A549 (cell line): Measurements from ENCODE around the gene PKP1.

ENCODE experiments used
- CEBPB ChIP-seq, 2 experiments: fragments of >200 bp in 1 of 2; sonication (Bioruptor Twin) in 1 of 2; formaldehyde crosslinking in 1 of 2; IDR thresholded peaks; 2 replicates each; pipeline ENCODE4 v1.6.1; 2012 to 2016
- ESRRA ChIP-seq: fragments of 150-350 bp; IDR thresholded peaks from 2 replicates; pipeline ENCODE4 v1.6.1; 2014; ENCODE audit warnings: mild to moderate bottlenecking, low read length, borderline replicate concordance
- KDM5A ChIP-seq: fragments of 200-600 bp; sonication (generic); IDR thresholded peaks from 2 replicates; pipeline ENCODE4 v1.6.1; 2016; ENCODE audit warnings: antibody characterized with exemption, mild to moderate bottlenecking
- MAZ ChIP-seq: fragments of 150-350 bp; IDR thresholded peaks from 2 replicates; pipeline ENCODE4 v1.6.1; 2014; ENCODE audit warnings: antibody characterized with exemption, low read depth, low read length, borderline replicate concordance
- POLR2A ChIP-seq: IDR thresholded peaks from 2 replicates; pipeline ENCODE4 v1.6.1; 2012; ENCODE audit warnings: mild to moderate bottlenecking, low read length
- TF ChIP-seq, protein P1 (sequence below): fragments of 200-600 bp; sonication (generic); IDR thresholded peaks from 2 replicates; pipeline ENCODE4 v1.6.1; 2016; ENCODE audit warnings: antibody characterized with exemption, mild to moderate bottlenecking, moderate library complexity
- TF ChIP-seq, protein P2 (sequence below): fragments of >200 bp; sonication (Bioruptor Twin); formaldehyde crosslinking; IDR thresholded peaks from 3 replicates; pipeline ENCODE4 v1.5.1; 2016

GRCh38 chr1:201264554-201264953 is 18.8 kb upstream of the PKP1 start:
- TF ChIP-seq CEBPB (IDR thresholded peaks at IDR 0.05), result no peak
- TF ChIP-seq, protein P1, sequence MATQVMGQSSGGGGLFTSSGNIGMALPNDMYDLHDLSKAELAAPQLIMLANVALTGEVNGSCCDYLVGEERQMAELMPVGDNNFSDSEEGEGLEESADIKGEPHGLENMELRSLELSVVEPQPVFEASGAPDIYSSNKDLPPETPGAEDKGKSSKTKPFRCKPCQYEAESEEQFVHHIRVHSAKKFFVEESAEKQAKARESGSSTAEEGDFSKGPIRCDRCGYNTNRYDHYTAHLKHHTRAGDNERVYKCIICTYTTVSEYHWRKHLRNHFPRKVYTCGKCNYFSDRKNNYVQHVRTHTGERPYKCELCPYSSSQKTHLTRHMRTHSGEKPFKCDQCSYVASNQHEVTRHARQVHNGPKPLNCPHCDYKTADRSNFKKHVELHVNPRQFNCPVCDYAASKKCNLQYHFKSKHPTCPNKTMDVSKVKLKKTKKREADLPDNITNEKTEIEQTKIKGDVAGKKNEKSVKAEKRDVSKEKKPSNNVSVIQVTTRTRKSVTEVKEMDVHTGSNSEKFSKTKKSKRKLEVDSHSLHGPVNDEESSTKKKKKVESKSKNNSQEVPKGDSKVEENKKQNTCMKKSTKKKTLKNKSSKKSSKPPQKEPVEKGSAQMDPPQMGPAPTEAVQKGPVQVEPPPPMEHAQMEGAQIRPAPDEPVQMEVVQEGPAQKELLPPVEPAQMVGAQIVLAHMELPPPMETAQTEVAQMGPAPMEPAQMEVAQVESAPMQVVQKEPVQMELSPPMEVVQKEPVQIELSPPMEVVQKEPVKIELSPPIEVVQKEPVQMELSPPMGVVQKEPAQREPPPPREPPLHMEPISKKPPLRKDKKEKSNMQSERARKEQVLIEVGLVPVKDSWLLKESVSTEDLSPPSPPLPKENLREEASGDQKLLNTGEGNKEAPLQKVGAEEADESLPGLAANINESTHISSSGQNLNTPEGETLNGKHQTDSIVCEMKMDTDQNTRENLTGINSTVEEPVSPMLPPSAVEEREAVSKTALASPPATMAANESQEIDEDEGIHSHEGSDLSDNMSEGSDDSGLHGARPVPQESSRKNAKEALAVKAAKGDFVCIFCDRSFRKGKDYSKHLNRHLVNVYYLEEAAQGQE, result no peak
- TF ChIP-seq, protein P2, sequence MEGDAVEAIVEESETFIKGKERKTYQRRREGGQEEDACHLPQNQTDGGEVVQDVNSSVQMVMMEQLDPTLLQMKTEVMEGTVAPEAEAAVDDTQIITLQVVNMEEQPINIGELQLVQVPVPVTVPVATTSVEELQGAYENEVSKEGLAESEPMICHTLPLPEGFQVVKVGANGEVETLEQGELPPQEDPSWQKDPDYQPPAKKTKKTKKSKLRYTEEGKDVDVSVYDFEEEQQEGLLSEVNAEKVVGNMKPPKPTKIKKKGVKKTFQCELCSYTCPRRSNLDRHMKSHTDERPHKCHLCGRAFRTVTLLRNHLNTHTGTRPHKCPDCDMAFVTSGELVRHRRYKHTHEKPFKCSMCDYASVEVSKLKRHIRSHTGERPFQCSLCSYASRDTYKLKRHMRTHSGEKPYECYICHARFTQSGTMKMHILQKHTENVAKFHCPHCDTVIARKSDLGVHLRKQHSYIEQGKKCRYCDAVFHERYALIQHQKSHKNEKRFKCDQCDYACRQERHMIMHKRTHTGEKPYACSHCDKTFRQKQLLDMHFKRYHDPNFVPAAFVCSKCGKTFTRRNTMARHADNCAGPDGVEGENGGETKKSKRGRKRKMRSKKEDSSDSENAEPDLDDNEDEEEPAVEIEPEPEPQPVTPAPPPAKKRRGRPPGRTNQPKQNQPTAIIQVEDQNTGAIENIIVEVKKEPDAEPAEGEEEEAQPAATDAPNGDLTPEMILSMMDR, result no peak
- TF ChIP-seq ESRRA, result no peak
- no peak for TF ChIP-seq POLR2A
- TF ChIP-seq MAZ, result no peak
- no peak for TF ChIP-seq KDM5A
